Left ventricle myocardium superior (tissue), 1 donor: Measurements from ENCODE around the gene DDR2. TPM values are rescaled to one million over a fixed set of nuclear protein-coding genes. Genes with fewer than 3 reads are reported as not detected.
A peak's percentile ranks its signal among the peaks of the same experiment; 100 is the strongest.

ENCODE experiments used
- ATAC-seq: fragments of 200-7000 bp; cut with Tn5 transposase; one replicate; pipeline ENCODE4 v1.9.1; 2020; ENCODE audit warnings: mild to moderate bottlenecking, moderate library complexity
- DNase-seq: peaks from one replicate; pipeline ENCODE4 v3.0.0-alpha.2; 2020
- intact Hi-C: fragments of 100-400 bp; cut with micrococcal nuclease; formaldehyde crosslinking; loops from one replicate; pipeline ENCODE4 v1.11.0; 2022
- total RNA-seq: library from RNA; stranded (reverse); fragmentation: NEBNext Ultra II Directional; extraction: Animal tissue kit (Norgen Biotek cat#: 25700); gene quantifications from one replicate; pipeline ENCODE4 v1.2.1, GENCODE V29; 2021
- donor health status: DM: no; HTN: yes; CAD: no; lungs with severe emphysema.

Gene DDR2
- total RNA-seq, 1 donor from 2014 or later, result 26.1 TPM

DNA sequence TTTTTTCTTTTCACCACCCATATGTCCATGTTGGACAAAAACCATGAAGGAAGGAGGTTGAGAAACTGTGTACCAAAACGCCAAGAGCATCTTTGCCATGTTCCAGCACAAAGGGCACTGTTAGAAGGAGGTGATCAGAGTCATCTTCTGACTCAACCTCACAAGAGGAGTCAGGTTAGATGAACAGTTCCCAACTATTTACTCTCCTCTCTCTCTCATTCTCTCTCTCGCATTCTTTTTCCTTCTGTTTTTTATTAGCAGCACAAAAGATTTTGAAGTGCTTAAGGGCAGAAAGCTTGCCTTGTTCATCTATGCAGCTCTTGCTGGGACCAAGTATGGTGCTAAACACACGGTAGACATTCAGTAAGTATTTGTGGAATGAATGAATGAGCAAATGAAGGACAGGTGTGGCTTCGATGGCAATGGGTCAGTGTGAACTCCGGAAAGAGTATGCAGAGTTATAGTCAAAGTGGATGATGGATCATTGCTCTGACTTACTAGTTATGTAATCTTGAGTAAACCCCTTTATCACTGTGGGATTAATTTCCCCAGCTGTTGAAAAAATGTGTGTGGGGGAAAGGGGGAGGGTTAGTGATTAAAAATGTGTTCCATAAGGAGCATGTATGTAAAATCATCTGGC lies 33.9 kb downstream of the DDR2 start:
- no peak for ATAC-seq
- DNase-seq, result no peak
- intact Hi-C loops, result no loop called here

DNA sequence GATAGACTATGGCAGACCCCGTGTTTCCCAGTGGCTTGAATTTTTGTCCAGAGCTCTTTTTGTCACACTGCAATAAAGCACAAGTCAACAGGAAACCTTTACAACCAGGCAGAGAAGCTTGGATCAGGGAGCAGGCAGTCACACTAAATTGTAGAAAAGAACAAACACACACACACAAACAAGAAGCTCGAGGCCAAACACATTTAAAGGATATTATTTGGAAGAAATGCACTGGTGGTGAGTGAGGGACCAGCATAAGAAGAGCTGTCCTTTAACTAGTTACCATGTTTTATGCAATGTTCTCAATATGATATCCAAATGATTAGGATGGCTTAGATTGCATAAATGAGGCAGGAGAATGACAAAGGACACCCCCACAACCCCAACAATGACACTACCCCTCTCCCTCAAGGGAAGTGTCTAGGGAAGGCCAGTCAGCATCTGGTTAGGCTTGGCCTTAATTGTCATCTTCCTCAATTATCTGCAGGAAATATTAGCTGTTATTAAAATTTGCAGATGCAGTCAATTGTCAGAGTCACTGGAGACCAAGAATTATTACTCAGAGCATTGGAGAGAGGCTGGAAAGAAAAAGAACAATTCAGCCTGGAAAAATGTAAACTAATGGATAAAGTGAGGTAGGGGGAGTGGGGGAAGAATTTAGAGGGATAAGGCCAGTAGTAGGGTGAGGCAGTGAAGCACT lies 35.3 kb downstream of the DDR2 start:
- ATAC-seq (no peak), DNase-seq (no peak)
- intact Hi-C loops, result no loop called here

DNA sequence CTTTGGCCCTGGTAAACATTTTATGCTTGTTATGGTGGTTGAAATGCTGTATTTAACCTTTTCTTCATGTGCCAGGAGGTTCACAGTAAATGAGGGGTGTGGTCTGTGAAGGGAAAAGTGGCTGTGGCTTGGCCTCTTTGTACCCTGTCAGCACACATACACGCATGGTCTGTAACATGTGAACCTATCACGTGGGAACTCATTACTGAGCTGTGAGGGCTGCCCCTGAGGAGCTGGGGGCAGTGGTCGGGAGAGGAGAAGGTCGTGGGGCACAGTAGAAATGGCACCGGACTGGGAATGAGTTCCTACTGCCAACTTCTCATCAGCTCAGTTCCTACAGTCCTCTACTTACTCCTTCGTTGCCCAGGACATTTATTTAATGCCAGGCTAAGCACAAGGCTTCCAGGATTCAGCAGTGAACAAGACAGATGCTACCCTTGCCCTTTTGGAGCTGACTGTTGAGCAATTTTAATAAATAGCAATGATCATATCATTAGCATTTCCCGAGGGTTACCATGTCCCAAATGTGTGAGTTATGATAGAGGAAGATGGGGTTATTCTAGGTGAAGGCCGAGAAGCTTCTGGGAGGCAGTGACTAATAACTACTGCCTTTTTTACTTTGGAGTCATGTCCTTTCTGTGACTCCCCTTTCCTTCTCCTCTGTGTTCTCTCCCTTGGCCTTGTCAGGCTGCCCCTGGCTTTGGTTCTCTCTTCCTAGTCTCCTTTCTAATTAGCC lies 38.8 kb downstream of the DDR2 start:
- DNase-seq (no peak), ATAC-seq (peak; percentile 79)
- intact Hi-C loops, result no loop called here

DNA sequence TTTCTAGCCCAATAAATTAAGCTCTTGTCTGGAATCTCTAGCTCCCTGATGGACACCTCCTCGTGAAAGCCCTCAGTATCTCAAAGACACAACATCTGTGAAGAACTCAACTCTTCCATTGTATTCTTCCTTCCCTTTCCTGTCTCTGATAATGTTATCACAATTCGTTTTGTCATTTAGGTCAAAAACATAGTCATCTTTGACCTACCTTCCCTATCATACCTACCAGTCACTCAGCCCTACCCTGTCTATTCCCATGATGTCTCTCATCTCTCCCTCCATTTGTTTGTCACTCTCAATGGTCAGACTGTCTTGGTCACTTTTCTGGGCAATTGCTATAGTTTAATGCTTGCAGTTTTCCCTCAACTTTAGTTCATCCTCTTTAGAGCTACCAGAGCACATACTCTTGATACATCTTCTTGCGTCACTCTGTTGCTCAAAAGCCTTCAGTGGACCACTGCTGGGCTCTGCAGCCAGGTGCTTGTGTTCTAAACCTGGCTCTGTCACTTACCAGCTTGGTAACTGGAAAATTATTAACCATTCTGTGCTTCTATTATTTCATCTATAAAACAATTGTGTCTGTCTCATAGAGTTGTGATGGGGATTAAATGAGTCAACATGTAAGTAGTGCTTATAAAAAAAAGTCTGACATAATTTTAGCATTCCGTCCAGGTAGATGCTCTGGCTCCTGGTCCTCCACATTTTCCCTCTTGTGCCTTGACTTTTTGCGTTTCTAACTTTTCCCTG lies 39.6 kb downstream of the DDR2 start:
- ATAC-seq (no peak), DNase-seq (no peak)
- intact Hi-C loops, result no loop called here

DNA sequence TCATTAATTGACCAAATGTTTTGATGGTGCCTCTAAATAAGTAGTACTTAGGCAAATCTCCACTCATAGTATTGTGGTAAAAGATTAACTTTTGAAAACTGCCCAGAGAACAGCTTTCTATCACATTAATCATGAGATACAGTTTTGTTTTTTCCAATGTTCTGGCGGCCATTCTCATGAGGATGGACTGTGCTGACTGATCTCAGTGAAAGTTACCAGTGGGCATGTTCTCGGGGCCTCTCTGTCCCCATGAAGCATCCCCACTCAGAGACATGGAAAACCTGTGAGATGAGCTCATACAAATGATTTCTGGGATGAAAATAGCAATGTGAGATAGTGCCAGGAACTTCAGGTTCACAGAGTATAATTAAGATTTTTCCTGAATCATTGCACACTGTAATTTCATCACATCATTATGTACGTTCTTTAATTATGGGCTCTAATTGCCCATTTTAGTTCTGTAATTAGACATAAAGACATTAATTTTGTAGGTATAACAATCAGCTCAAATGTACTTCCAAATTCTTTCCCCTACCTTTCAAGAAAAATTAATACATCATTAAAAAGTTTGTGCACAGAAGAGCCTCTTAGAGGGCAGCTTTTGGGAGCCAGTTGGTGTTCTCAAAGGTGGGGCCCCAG lies 40.5 kb downstream of the DDR2 start:
- intact Hi-C loops, result no loop called here
- ATAC-seq (peak; percentile 19), DNase-seq (no peak)

DNA sequence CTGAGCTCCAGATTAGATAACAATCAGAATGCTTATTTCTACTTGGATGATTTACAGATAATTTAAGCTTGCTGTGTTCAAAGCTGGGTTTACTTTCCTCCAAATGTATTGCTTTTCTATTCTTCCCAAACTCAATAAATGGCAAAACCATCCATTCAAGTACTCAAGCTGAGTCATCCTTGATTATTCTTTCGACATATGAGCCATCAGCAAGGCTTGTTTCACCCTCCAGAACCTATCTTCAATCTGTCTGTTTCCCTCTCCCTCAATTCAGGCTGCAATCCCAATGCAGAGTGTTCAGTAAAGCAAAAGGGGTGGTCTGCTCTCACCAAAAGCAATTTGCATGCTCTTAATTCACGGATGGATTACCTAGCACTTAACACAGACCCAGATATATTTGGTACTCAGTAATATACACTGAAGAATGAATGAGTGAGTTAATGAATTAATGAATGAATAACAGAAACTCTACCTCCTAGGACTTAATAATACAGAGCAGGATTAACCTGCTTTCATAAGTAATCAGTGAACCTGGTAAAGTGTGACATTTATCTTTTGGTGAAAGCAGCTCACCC lies 41.9 kb downstream of the DDR2 start:
- intact Hi-C loops, result no loop called here
- no peak for DNase-seq
- ATAC-seq, result no peak

DNA sequence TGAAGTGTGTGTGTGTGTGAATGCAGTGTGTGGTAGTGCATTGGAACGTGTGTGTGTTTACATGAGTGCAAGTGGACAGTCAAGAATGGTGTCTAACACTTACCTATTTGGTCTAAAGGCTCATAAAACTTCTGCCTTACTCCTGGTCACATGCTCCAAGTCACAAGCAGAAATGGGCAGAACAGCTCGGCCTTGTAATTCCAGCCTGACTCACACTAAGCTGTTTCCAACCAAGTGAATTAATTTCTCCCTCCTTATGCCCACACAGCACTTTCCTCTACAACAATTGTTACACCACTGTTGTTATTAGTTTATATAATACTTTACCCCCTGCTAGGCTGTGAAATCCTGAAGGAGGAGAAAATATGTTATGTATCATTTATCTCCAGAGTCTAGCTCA lies 43.8 kb downstream of the DDR2 start:
- DNase-seq (no peak), ATAC-seq (no peak)
- intact Hi-C loops, result loop anchor here (5.0 kb wide), 1 partner anchor 44 kb away; the partner anchor contains the start of gene DDR2

DNA sequence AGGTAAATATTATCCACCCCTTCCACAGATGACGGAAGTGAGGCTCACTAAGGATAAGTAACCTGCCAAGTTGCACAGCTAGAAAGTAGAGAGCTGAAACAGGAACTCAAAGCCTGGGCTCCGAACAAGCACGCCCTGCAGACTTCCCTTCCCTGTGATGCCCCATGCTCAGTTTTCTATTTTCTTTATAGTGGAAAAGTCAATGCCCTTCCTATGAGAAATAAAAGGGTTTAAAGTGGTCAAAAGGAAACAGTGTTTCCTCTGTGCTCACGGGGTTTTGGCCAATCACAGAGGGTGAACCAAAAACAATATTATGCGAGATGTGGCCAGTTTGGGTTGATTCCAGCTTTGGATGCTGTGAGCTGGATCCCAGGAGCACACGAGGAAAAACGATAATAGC lies 44.5 kb downstream of the DDR2 start:
- no peak for DNase-seq
- intact Hi-C loops, result loop anchor here (5.0 kb wide), 1 partner anchor 44 kb away; the partner anchor contains the start of gene DDR2
- ATAC-seq, result peak; percentile 58

DNA sequence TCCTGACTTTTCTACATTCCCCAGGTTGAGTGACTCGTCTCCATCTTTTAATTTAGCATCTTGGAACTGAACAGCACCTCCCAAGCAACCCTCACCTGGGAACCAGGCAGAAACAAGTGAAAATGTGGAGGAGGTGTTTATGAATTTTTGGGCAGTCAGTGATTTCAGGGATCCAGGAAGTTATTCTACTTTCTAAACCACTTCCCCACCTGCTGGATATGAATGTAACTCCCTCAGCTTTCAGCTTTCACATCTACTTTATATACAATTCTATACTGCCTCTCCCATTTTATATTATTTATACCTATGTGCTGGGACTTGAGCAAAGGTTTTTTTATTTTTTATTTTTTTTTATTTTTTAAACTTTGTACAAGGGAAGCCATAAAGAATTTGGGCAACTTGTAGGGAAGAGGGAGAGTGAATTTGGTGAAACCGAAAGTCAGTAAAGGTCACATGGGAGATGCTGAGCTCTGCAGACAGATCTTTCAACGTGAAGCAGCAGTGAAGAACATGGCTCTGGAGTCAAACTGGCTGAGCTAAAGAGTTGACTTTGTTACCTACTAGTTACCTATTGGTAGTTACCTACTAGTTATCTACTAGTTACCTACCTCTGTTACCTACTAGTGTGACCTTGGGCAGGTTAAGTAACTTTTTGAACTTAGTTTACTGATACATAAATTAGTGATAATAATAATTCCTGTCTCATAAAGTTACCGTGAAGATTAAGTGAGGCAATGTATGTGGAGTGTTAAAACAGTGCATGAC lies 45.5 kb downstream of the DDR2 start:
- DNase-seq (no peak), ATAC-seq (no peak)
- intact Hi-C loops, result loop anchor here (5.0 kb wide), 1 partner anchor 45 kb away; the partner anchor contains the start of gene DDR2

DNA sequence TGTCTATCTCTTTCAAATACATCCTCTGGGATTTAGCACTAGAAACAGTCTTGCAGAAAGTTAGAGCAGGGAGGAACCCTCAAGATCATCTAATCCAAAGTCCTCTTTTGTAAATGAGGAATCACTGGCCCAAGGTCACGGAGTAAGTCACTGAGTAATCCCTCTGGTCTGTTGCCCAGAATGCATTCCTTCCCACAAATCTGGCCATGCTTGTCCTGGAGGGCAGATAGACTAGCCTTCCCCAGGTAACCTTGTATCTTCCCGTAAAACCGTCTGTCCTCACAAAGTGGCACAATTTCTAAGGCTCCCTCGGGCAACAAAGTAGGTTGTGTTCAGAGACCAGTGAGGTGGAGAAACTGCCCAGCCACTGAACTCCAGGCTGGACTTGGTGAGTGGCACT lies 46.2 kb downstream of the DDR2 start:
- ATAC-seq (peak; percentile 60), DNase-seq (no peak)
- intact Hi-C loops, result loop anchor here (5.0 kb wide), 1 partner anchor 46 kb away; the partner anchor contains the start of gene DDR2

DNA sequence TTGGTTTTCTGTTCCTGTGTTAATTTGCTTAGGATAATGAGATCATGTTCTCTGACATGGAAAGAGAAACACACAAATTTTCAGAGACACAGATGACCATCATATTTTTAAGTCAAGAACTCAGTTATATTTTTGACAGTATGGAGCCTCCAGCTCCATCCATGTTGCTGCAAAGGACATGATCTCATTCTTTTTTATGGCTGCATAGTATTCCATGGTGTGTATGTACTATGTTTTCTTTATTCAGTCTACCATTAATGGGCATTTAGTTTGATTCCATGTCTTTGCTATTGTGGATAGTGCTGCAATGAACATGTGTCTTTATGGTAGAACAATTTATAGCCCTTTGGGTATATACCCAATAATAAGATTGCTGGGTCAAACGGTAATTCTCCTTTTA lies 47.0 kb downstream of the DDR2 start:
- no peak for ATAC-seq
- intact Hi-C loops, result loop anchor here (5.0 kb wide), 1 partner anchor 47 kb away; the partner anchor contains the start of gene DDR2
- no peak for DNase-seq

DNA sequence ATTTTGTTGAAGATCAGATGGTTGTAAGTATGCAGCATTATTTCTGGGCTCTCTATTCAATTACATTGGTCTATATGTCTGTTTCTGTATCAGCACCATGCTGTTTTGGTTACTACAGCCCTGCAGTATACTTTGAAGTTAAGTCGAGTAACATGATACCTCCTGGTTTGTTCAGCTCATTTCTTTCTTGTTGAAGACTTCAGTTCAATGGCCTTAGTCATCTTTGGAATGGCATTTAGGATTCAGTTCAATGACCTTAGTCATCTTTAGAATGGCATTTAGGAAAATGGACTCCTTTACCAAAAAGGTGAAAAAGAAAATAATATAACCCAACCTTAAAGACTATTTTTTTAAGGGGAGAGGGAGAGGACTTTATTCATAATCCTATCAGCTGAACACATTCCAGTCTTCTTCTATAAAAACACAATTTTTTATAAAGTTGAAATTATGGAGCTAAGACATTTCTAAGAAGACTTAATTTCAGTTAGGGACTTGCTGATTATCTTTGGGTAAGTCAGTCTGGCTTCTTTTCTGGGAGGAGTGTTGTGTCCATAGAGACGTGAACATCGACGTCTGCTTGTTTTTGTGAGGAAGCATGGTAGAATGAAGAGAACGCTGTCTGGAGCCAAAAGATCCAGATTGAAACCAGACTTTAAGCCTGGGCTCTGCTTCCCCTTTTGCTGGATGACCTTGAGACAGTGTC lies 48.3 kb downstream of the DDR2 start:
- ATAC-seq, result peak; percentile 67
- intact Hi-C loops, result no loop called here

DNA sequence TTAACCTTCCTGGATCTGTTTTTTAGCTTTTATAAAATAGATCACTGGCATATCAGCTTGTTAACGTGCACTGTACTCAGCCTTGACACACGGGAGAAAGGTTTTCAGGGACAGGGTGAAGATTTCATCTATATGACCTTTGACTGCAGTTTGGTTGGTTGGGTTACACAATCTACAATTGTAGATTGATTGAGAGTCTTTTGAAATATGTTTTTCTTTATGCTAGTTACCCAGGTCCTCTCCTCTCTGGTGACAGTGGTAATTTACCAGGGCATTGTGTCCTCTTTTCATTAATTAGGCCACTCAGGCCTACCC lies 48.8 kb downstream of the DDR2 start:
- ATAC-seq (no peak), DNase-seq (no peak)
- intact Hi-C loops, result no loop called here

More for the DNA sequence above, 48.3 kb downstream of the DDR2 start:
- no peak for DNase-seq

DNA sequence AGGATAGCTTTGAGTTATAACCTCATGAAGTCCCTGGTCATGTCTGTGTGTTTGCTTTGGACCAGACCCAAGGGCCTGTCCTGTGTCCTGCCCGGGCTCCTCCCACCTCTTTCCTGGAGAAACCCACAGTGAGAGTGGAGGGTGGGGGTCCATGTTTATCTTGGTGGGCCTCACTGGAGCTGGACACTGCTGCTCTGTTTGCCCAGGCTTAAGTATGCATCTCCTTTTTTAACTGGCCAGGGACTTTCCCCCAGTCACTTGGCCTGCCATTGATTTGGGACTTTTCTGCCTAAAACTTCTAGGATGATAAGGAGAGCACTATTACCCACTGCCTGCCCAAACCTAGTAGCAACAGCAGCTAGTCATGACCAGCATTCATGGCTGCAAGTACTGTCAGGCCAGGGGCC lies 49.8 kb downstream of the DDR2 start:
- ATAC-seq, result peak; percentile 66
- intact Hi-C loops, result no loop called here
- no peak for DNase-seq

DNA sequence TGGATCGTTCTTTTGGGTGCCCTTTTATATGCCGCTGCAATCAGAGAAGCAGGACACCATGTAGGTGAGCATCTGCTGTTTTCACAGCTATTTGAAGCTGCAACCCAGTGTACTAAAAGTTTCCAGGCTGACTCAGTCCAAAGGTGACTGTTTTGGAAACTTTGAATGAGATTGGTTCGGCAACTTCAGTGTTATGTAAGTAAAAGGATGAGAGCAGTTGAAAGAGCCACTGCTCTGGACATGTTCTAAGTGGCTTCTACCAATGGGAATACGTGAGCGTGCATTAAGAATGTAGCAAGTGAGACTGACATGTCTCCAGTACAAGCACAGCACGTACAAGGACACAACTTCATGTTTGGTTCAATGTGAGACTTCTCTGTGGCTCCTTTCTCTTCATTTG lies 55.6 kb downstream of the DDR2 start:
- intact Hi-C loops, result no loop called here
- DNase-seq (no peak), ATAC-seq (peak; percentile 76)

DNA sequence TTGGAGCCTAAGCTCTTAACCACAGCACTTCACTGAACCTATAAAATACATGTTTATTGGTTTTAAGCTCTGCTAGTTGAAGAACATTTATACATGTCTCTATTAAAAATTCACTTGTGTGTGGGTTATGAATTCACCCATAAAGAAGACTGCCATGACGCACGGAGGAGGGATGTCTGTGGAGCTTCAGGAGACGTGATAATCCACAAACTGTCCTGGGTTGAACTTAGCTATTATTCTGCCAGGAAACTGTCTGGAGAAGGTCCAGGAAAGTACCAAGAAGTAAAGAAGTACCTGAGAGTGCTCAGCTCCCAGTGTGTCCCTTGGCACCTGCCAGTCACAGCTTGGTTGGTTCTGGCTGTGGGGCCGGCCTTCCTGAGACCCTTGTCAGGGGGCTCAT lies 56.3 kb downstream of the DDR2 start:
- intact Hi-C loops, result no loop called here
- no peak for DNase-seq
- ATAC-seq, result peak; percentile 76

DNA sequence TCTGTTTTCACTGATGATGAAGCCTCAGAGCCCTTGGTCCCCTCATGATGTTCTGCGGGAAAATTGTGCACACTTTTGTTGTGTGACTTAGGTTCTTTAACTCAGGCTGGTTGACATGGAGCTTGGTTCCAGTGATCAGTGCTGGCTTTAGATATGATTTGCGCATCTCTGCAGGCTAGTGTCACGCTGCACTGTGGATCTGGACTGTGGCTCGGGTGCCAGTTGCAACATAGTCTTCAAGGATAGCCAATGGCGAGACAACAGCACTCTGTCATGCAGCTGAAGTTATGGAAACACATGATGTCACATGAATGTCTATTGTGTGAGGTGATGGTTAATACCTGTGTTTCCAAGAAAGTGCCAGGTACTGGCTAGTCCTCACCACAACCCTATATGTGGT lies 56.7 kb downstream of the DDR2 start:
- ATAC-seq (no peak), DNase-seq (no peak)
- intact Hi-C loops, result no loop called here
